K562 (cell line): Measurements from ENCODE around the gene TMED8. TPM values are rescaled to one million over a fixed set of nuclear protein-coding genes. Genes with fewer than 3 reads are reported as not detected.

Experiments used
- ATAC-seq: fragments of 200-7000 bp; cut with Tn5 transposase; 3 replicates; pipeline ENCODE4 v1.9.1; 2020; ENCODE audit warnings: moderate library complexity
- Bru-seq: library from RNA; stranded (reverse); fragments of 400-500 nt; gene quantifications from one replicate; lab custom pipeline; 2021; lab: Mats Ljungman, UMichigan
- BruChase-seq, 2 experiments: library from RNA; stranded (reverse); fragments of 400-500 nt; gene quantifications; one replicate each; lab custom pipeline; 2021; lab: Mats Ljungman, UMichigan
- BruUV-seq: library from RNA; stranded (reverse); fragments of 400-500 nt; replicated peaks from 2 replicates; lab custom pipeline; 2021; lab: Mats Ljungman, UMichigan
- CTCF ChIA-PET: fragments of 300-600 bp; formaldehyde crosslinking; extraction: SDS; loops from one replicate; lab custom pipeline; 2021; ENCODE audit warnings: low intra/inter-chr PET ratio; lab: Yijun Ruan, JAX
- POLR2A ChIA-PET: fragments of 300-600, 350-650 bp; sonication (Branson Sonifier 250); formaldehyde crosslinking; extraction: SDS; loops from one replicate; lab custom pipeline; 2021; ENCODE audit warnings: antibody characterized with exemption, inconsistent platforms; lab: Yijun Ruan, JAX
- DNase-seq, 4 experiments: peaks; one replicate each; pipeline versions ENCODE4 v3.0.0 to v3.0.0-alpha.2; 2011 to 2018; ENCODE audit warnings: low spot score in 3 of 4, mixed read lengths in 3 of 4; ENCODE audit errors: extremely low read depth in 1 of 4
- FAIRE-seq: peaks from 2 replicates; lab custom pipeline; 2011; peaks lifted over from hg19 to GRCh38; lab: Jason Lieb, UNC
- H2AFZ ChIP-seq: 2 replicates; pipeline ENCODE4 v1.6.0; 2011; ENCODE audit warnings: low read depth, low read length, control low read depth, inconsistent platforms
- H3K27ac ChIP-seq: fragments of 200-600 bp; 3 replicates; pipeline ENCODE4 v1.8.0; 2011; ENCODE audit warnings: low read depth, mild to moderate bottlenecking, control low read depth, inconsistent platforms, low read length, moderate library complexity, mixed read lengths; ENCODE audit errors: extremely low read depth
- H3K27me3 ChIP-seq, 2 experiments: fragments of 300-600 bp in 1 of 2; 2 replicates in 1 of 2; 3 replicates in 1 of 2; pipeline versions ENCODE4 v1.6.0 to v1.8.0; 2011; ENCODE audit warnings: inconsistent platforms in 2 of 2, low read length in 2 of 2, mild to moderate bottlenecking in 1 of 2, mixed read lengths in 1 of 2, moderate library complexity in 1 of 2; ENCODE audit not compliant: control insufficient read depth in 2 of 2, insufficient read depth in 2 of 2
- H3K36me3 ChIP-seq: fragments of 300-600 bp; 3 replicates; pipeline ENCODE4 v1.8.0; 2011; ENCODE audit warnings: mild to moderate bottlenecking, low read length, inconsistent platforms; ENCODE audit not compliant: control insufficient read depth, insufficient read depth
- H3K4me1 ChIP-seq, 2 experiments: fragments of 200-600 bp in 1 of 2; replicated peaks in 1 of 2; 2 replicates in 1 of 2; 3 replicates in 1 of 2; pipeline versions ENCODE4 v1.5.1 to v1.8.0; 2011; ENCODE audit warnings: inconsistent platforms in 2 of 2, low read length in 2 of 2, mild to moderate bottlenecking in 1 of 2, mixed read lengths in 1 of 2, moderate library complexity in 1 of 2; ENCODE audit not compliant: control insufficient read depth in 2 of 2, insufficient read depth in 2 of 2
- H3K4me2 ChIP-seq: 2 replicates; pipeline ENCODE4 v1.6.1; 2011; ENCODE audit warnings: low read length, control low read depth, inconsistent platforms, mixed read lengths; ENCODE audit not compliant: insufficient read depth
- H3K4me3 ChIP-seq: fragments of 200-600 bp; sonication (generic), shearing (Covaris generic); 2 replicates; pipeline ENCODE4 v1.5.1; 2016; ENCODE audit warnings: control low read depth, inconsistent platforms
- H3K79me2 ChIP-seq: fragments of 200-600 bp; 3 replicates; pipeline ENCODE4 v1.8.0; 2011; ENCODE audit warnings: low read length, inconsistent platforms; ENCODE audit not compliant: control insufficient read depth, insufficient read depth
- H3K9ac ChIP-seq, 2 experiments: 2 replicates each; pipeline versions ENCODE4 v1.6.0 to v1.6.1; 2011; ENCODE audit warnings: low read depth in 2 of 2, low read length in 2 of 2, control low read depth in 1 of 2, inconsistent platforms in 1 of 2, mild to moderate bottlenecking in 1 of 2, mixed read lengths in 1 of 2; ENCODE audit not compliant: insufficient read depth in 1 of 2
- H3K9me1 ChIP-seq: one replicate; pipeline ENCODE4 v1.6.0; 2011; ENCODE audit warnings: inconsistent platforms, mild to moderate bottlenecking, low read length, moderate library complexity; ENCODE audit not compliant: control insufficient read depth, insufficient read depth
- H3K9me3 ChIP-seq: replicated peaks from 2 replicates; pipeline ENCODE4 v1.5.1; 2011; ENCODE audit warnings: low read depth, low read length, inconsistent platforms; ENCODE audit not compliant: control insufficient read depth, insufficient read depth
- H4K20me1 ChIP-seq: replicated peaks from 2 replicates; pipeline ENCODE4 v1.6.1; 2011; ENCODE audit warnings: low read length, inconsistent platforms, mixed read lengths; ENCODE audit not compliant: control insufficient read depth, insufficient read depth
- BCL6 ChIP-seq: fragments of 250-450 bp; sonication (Bioruptor Pico); IDR thresholded peaks from 2 replicates; pipeline ENCODE4 v1.4.0; 2020
- CXXC5 ChIP-seq: fragments of 250-450 bp; sonication (Bioruptor Pico); IDR thresholded peaks from 2 replicates; pipeline ENCODE4 v1.8.0; 2022; ENCODE audit warnings: inconsistent platforms, mild to moderate bottlenecking, moderate library complexity
- E2F3 ChIP-seq: fragments of 250-450 bp; sonication (Bioruptor Pico); IDR thresholded peaks from 2 replicates; pipeline ENCODE4 v1.4.0; 2020; ENCODE audit warnings: mild to moderate bottlenecking
- HDAC6 ChIP-seq: IDR thresholded peaks from 2 replicates; pipeline ENCODE4 v1.6.1; 2012; ENCODE audit warnings: low read depth, mild to moderate bottlenecking, control low read depth, inconsistent platforms, low read length, moderate library complexity
- MCM2 ChIP-seq: fragments of 450-650 bp; IDR thresholded peaks from 2 replicates; pipeline ENCODE4 v1.6.1; 2017; ENCODE audit warnings: low read depth, mild to moderate bottlenecking
- NFE2L1 ChIP-seq: fragments of 450-650 bp; IDR thresholded peaks from 2 replicates; pipeline ENCODE4 v1.6.1; 2016; ENCODE audit warnings: missing genetic modification characterization, low read depth, mild to moderate bottlenecking, missing compliant biosample characterization, moderate library complexity, borderline replicate concordance
- POLR2G ChIP-seq: fragments of 200-400 bp; formaldehyde crosslinking; IDR thresholded peaks from 2 replicates; pipeline ENCODE4 v1.6.1; 2017; ENCODE audit warnings: low read depth, mild to moderate bottlenecking, antibody characterized with exemption, low read length, moderate library complexity
- SUPT5H ChIP-seq: fragments of 450-650 bp; IDR thresholded peaks from 2 replicates; pipeline ENCODE4 v1.6.1; 2016
- TAF7 ChIP-seq: fragments of 450-650 bp; IDR thresholded peaks from 2 replicates; pipeline ENCODE4 v1.6.1; 2016; ENCODE audit warnings: missing genetic modification characterization, missing compliant biosample characterization
- TBP ChIP-seq: optimal IDR thresholded peaks from 2 replicates; pipeline ENCODE3; 2011; ENCODE audit warnings: low read depth, low read length, improper control_type of control experiment
- WGBS: fragments of 100-300 bp; shearing (Covaris generic); methylation state at CpG from one replicate; pipeline ENCODE4 v1.1.6; 2016; ENCODE audit warnings: low coverage, mixed read lengths; ENCODE audit not compliant: insufficient coverage; ENCODE audit errors: missing lambda C conversion rate; 5-methylcytosine and 5-hydroxymethylcytosine counted together
- in situ Hi-C: fragments of 300-500 bp; cut with MboI; formaldehyde crosslinking; loops from 4 replicates; pipeline ENCODE4 v1.15.0; 2018; ENCODE audit warnings: inconsistent platforms, mixed read lengths
- intact Hi-C: fragments of 100-400 bp; cut with micrococcal nuclease; formaldehyde crosslinking; loops from 2 replicates; pipeline ENCODE4 v1.14.2; 2022
- long read RNA-seq, 3 experiments: library from polyadenylated mRNA in 2 of 3; library from RNA in 1 of 3; unstranded in 2 of 3; stranded (forward) in 1 of 3; transcript quantifications; one replicate each; pipeline ENCODE4 v2.0.0, GENCODE V29; 2019 to 2022
- polyA minus RNA-seq, 3 experiments: library from RNA; depleted of rRNA, polyadenylated mRNA; stranded (reverse); fragments of >200 nt; gene quantifications; 2 replicates each; pipeline ENCODE4 v1.2.3, GENCODE V29; 2011
- polyA plus RNA-seq, 8 experiments: library from polyadenylated mRNA; depleted of rRNA in 4 of 8; stranded (reverse) in 5 of 8; unstranded in 3 of 8; fragments of >200 nt; fragmentation: Nextera tagmentation in 2 of 8; fragmentation: Illumina TruSeq in 1 of 8; extraction: Ambion mirVana in 2 of 8; extraction: Trizol in 1 of 8; gene quantifications; 2 replicates each; pipeline versions ENCODE4 v1.2.1 to v1.2.3, GENCODE V29; 2011 to 2014; ENCODE audit warnings: inconsistent platforms in 1 of 8, missing spikeins in 1 of 8
- total RNA-seq, 7 experiments: library from RNA; depleted of rRNA in 6 of 7; stranded (reverse); fragments of >200 nt in 6 of 7; fragmentation: Illumina TruSeq in 2 of 7; extraction: Trizol in 2 of 7; gene quantifications; 2 replicates each; pipeline versions ENCODE4 v1.2.1 to v1.2.3, GENCODE V29; 2011 to 2021; ENCODE audit warnings: low replicate concordance in 1 of 7
- TF ChIP-seq, protein P1 (sequence below): fragments of 250-450 bp; sonication (Bioruptor Pico); IDR thresholded peaks from 2 replicates; pipeline ENCODE4 v1.5.0; 2021; ENCODE audit warnings: mild to moderate bottlenecking, moderate library complexity

The TMED8 gene, protein sequence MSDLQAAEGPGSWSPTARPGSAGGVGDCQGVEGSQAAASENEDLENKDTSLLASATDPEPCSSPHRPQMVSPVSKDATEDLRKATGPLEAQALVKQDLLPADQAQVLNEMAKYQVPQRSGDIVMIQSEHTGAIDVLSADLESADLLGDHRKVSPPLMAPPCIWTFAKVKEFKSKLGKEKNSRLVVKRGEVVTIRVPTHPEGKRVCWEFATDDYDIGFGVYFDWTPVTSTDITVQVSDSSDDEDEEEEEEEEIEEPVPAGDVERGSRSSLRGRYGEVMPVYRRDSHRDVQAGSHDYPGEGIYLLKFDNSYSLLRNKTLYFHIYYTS
- 4.8 and 8.6 TPM in 2 replicates for total RNA-seq (2011; cell fraction: chromatin; rRNA removed; ENCODE audit: low replicate concordance)
- total RNA-seq (2011; cell fraction: nucleolus; rRNA removed) = 2.8 and 3.7 TPM in 2 replicates
- total RNA-seq (2011; cell fraction: nucleoplasm; rRNA removed) = 7.8 and 14.2 TPM in 2 replicates
- total RNA-seq (2014; rRNA removed) = 9.7 and 12.3 TPM in 2 replicates
- total RNA-seq (2014; rRNA removed; fragmentation: Illumina TruSeq; extraction: Trizol) = 15.4 and 16.6 TPM in 2 replicates
- 11.2 and 12.0 TPM in 2 replicates for total RNA-seq (2015; rRNA removed; fragmentation: Illumina TruSeq; extraction: Trizol)
- 13.1 and 14.0 TPM in 2 replicates for total RNA-seq (2021)
- 12.2 and 17.4 TPM in 2 replicates for polyA plus RNA-seq (2011; rRNA removed)
- 7.0 and 10.5 TPM in 2 replicates for polyA plus RNA-seq (2011; cell fraction: cytosol; rRNA removed)
- polyA plus RNA-seq (2011; cell fraction: nucleus; rRNA removed) = 5.1 and 5.2 TPM in 2 replicates
- polyA plus RNA-seq (2012) = 6.9 and 7.1 TPM in 2 replicates
- 12.0 and 14.0 TPM in 2 replicates for polyA plus RNA-seq (2014; fragmentation: Illumina TruSeq; extraction: Trizol)
- polyA plus RNA-seq (2014; fragmentation: Nextera tagmentation; extraction: Ambion mirVana) = 1 to 10 TPM; 3.3 to 4.7 TPM
- polyA plus RNA-seq (2014; rRNA removed) = 8.5 and 10.0 TPM in 2 replicates
- 18.8 and 23.4 TPM in 2 replicates for polyA minus RNA-seq (2011; rRNA and poly(A)+ RNA removed)
- 6.7 and 11.8 TPM in 2 replicates for polyA minus RNA-seq (2011; cell fraction: cytosol; rRNA and poly(A)+ RNA removed)
- 2.8 and 4.6 TPM in 2 replicates for polyA minus RNA-seq (2011; cell fraction: nucleus; rRNA and poly(A)+ RNA removed)
- Bru-seq, nascent RNA = percentile 71 among the genes with signal in this experiment
- percentile 72 among the genes with signal in this experiment for BruChase-seq, experiment 1, labeled RNA remaining after a 2-hour chase
- percentile 74 among the genes with signal in this experiment for BruChase-seq, experiment 2, labeled RNA remaining after a 6-hour chase
- long read RNA-seq, experiment 1, full-length matches to known transcripts = 1 of 52 reads
- long read RNA-seq, experiment 1, partial matches to known transcripts = 0 of 52 reads
- long read RNA-seq, experiment 1, other reads (novel, unspliced or antisense) = 51 of 52 reads
- long read RNA-seq, experiment 2, partial matches to known transcripts = 0 of 8 reads
- long read RNA-seq, experiment 2, other reads (novel, unspliced or antisense) = 8 of 8 reads
- long read RNA-seq, experiment 3, full-length matches to known transcripts = 5 of 8 reads
- long read RNA-seq, experiment 3, partial matches to known transcripts = 0 of 8 reads
- long read RNA-seq, experiment 3, other reads (novel, unspliced or antisense) = 3 of 8 reads

DNA sequence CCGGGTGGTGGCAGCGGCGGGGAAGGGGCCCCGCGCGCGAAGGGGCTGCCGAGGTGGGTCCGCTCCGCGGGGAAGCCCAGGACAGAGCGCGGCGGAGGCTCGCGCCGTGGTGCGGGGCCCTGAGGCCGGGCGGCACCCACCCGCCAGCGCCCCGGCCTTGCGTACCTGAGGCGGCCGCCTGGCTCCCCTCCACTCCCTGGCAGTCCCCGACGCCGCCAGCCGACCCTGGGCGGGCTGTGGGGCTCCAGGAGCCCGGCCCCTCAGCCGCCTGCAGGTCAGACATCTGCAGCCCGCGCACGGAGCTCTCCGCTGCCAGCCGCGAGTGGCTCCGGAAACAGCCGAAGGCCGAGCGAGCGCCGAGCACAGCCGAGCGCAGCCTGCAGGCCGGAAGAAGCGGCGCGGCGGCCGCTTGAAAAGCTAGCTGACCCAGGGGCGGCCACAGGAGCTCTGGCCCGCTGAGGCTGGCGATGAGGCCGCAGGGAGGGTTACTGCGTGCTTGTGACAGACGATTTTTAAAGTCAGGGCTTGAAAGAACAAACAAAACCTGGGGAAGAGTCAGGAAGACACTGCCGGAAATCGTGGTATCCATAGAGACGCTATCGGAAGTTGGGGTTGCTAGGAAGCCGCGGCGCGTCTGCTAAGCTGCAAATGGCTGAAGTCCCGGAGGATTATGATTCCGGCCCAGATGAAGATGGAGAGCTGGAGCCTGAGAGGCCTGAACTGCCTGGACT, at the start of gene TMED8, which contains the start of gene SAMD15:
Gene TMED8, minus strand, starts transcription at position 324 of the 731 bp plus-strand sequence. Its CDS starts 41 bp downstream, at position 283.
Gene SAMD15, plus strand, starts transcription at position 609 of the 731 bp plus-strand sequence. Its CDS starts 40 bp downstream, at position 649.
- BruUV-seq = no TSS peak
- peak within 1 kb of the TSS; percentile 87 for H3K4me2 ChIP-seq
- peak within 1 kb of the TSS; percentile 99 for H2AFZ ChIP-seq
- peak; percentile 73 to 80 (median 78) for DNase-seq
- H3K79me2 ChIP-seq = peaks cover 35% of the 10 kb centered on the region
- ChIA-PET POLR2A (interaction anchor here (0.6 to 1.0 kb wide), 5 partner anchors 9 to 61 kb away, joined by 3 to 4 read pairs (median 3); no protein-coding TSS in a partner anchor), CTCF (no interaction called here)
- peak within 1 kb of the TSS; percentile 83 for H3K27ac ChIP-seq
- H3K27me3 ChIP-seq = no peaks in the 10 kb centered on the region
- no peaks in the 10 kb centered on the region for H3K9me1 ChIP-seq
- under 1% methylated on average over 40 of the region's 69 CpGs for WGBS
- H3K4me3 ChIP-seq = peak within 1 kb of the TSS; percentile 90
- H3K36me3 ChIP-seq = no peaks in the 10 kb centered on the region
- intact Hi-C loops (loop anchor here (2.0 to 5.0 kb wide), 2 partner anchors 55 to 80 kb away; partner anchors contain the start of genes GSTZ1, POMT2 and VIPAS39), in situ Hi-C loops (no loop called here)
- H3K4me1 ChIP-seq = peaks cover 6 to 12% of the 10 kb centered on the region in 2 experiments; a peak in 3 of 5 replicates
- peak within 1 kb of the TSS; percentile 77 to 97 for H3K9ac ChIP-seq
- FAIRE-seq = peak; percentile 93
- peak; percentile 99 for ATAC-seq
- H3K9me3 ChIP-seq = no peaks in the 10 kb centered on the region
- H4K20me1 ChIP-seq = no peaks in the 10 kb centered on the region
- no peak for TF ChIP-seq TAF7 (tag)
- TF ChIP-seq TBP = peak; percentile 26
- TF ChIP-seq, protein P1, sequence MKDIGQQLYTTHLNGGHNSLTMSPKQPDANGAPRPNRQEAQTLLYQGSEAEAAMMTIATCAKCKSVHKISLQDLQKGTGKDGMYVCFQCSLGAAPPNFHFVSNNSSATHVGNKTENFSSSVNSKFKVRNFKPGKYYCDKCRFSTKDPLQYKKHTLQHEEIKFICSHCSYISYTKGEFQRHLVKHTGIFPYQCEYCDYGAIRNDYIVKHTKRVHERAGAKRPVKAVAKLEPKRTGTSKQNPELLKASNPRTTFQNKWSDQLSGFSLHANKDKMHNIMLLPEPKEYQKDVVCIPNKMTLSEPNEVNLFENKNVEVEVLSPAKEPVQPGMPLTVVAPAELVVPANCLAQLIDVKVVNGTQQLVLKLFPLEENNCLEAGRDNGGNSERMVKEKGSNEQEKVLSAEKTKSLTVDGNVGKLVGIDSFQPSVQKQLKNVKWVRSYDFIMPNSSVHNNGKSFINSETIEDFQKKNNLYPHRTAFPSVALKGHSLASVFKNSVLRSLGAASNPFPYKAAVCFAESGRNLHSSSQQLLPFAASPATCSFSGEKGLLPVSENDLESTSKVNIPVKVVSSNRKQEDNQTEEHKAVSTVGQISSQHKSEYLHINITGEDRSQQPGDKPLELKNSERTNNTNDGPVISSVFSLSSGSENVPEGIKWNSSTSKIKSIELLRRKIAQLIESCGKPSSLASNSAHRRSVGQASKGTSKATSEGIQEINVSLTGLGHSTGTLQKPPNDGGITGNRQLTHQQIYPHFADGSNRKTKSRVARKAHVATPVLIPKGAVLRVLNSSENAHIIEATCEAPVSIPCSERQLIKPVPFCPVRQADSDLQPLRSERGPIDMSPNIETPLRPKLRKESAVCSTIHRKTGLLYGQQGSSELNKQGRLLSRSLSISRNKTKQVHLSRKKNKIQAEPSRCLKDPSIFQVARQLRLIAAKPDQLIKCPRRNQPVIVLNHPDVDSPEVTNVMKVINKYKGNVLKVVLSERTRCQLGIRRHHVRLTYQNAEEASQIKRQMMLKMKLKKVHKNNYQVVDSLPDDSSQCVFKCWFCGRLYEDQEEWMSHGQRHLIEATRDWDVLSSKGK (CRISPR knock-in tag) = no peak
- TF ChIP-seq BCL6 (CRISPR knock-in tag) = no peak
- TF ChIP-seq HDAC6 = no peak
- TF ChIP-seq CXXC5 (CRISPR knock-in tag) = peak; percentile 30; the same call in 1 of the 2 replicates
- TF ChIP-seq E2F3 (CRISPR knock-in tag) = 0 out of 2 replicates have a peak, but pooled peaks have one; percentile 29
- TF ChIP-seq NFE2L1 = no peak
- TF ChIP-seq POLR2G = peak; percentile 83
- TF ChIP-seq SUPT5H = 0 out of 2 replicates have a peak, but pooled peaks have one; percentile 28
- TF ChIP-seq MCM2 = no peak
